Cerebellar nuclear complex (tissue), 1 donor: ENCODE data around the gene GRIK2.

Source experiments
- DNase-seq, 2 experiments: peaks; one replicate each; lab custom pipeline; 2025; lab: John Stamatoyannopoulos, UW

GRIK2 gene

DNA sequence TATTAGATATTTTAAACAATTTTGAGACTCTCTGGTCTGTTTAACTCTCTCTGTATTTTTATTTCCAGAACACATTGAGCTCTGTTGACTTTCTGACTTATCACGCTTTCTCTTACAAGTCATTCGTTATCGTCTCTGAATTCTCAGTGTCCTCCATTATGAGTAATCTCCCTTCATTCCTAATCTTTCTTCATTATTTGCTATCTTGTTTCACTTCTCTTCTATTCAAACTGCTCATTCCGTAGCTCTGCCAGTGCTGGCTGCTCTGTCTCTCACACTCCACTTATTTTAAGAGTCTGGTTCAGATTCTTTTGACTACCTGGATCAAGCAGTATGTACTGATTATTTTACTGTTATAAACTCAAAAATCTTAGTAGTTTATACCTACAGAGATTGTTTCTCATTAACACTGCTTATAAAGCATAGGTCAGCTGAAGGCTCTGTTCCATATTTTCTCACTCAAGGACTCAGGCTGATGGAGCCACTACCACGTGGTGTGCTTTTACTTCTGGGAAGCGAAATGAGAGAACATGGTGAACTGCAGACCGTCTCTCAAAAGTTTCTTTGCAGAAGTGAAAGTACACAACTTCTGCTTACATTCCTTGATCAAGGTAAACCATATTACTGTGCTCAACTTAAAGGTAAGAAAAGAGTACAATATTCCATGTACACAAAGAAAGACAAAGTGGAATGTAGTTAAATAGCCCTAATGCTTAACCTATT lies 485.2 kb downstream of the GRIK2 start:
- DNase-seq: no peak

- DNase-seq: no peak
Measured at GRCh38 chr6:101879782-101880181, 486.3 kb downstream of the GRIK2 start.

- DNase-seq: no peak
Measured at GRCh38 chr6:101883505-101883904, 490.0 kb downstream of the GRIK2 start.

DNA sequence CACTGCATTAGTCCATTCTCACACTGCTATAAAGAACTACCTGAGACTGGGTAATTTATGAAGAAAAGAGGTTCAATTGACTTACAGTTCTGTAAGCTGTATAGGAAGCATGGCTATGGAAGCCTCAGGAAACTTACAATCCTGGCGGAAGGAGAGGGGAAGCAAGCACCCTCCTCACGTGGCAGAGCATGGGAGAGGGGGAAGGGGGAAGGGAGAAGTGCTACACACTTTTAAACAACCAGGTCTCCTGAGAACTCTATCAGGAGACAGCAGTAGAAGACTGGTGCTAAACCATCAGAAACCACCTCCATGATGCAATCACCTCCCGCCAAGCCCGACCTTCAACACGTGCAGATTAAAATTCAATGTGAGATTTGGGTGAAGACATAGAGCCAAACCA lies 494.0 kb downstream of the GRIK2 start:
- DNase-seq: no peak

DNA sequence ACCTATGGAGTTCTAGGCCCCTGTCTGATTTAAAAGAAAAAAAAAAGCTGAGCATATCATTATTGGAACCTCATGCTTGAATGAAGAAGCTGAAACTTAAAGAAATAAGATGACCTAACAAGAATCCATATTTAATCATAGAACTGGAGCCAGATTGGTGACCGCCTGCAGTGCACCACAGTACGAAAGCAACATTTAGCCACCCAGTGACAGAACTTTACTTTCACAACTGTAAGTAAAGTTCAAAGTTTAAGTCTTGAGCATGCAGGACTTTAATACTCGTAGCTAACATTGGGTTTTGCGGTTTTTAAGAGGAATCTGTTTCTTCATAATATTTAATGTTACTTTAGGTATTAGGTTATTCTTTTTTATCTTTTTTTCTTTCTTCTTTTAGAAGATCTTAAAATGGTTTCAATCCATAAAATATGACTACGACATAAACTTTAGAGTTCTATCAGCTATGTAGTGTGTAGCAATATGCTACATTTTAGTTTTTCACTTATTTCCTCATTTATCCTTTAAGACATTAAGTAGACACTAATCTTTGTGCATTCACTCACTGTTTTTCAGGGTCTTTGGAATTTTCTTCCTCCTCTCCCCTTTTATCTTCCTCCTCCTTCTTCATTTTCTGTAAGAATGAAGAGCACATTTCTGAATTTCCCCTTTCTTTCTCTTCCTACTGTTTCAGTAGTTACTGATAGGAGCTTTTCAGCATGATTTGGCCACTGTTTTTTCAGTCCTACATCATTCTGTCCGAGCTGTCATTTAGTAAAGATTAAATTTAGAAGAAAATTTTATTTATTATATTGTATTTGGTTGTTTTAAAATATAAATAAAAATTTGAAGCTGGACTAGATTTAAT lies 514.1 kb downstream of the GRIK2 start:
- no peak for DNase-seq

DNA sequence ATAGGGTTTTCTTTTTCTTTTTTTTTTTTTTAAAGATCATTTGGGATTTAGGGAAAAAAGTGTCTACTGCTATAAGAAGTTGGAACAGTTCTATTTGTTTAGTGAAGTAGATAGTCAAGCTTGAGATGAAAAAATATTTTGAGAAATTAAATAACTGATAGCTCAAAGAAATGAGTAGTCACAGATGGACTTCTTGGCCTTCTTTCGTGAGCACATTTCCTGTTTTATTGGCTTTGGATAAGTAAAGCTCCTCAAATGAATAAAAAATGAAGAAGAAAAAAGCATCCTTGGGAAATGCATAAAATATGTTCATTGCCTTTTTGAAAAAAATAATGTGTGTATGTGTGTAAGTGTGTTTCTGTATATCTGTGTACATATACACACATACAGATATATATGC lies 515.9 kb downstream of the GRIK2 start:
- DNase-seq: no peak

- no peak for DNase-seq
Measured at GRCh38 chr6:101912311-101912710, 518.8 kb downstream of the GRIK2 start.

DNA sequence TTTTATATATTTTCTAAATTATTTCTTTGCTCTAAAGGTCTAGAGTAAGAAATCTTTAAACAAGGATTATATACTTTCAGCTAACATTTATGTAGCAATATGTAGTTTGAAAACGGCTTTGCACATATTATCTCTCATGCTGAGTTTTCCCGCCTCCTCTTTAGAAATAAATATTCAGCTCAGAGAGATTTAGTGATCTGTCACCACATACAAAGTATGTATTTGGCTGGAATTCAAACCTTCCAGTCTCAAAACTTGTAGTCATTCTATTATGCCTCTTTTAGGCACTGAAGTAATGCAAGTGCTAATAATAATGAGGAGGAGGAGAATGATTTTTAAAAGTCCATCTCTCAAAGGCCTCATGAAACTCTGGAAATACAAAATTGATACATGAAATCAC lies 525.0 kb downstream of the GRIK2 start:
- DNase-seq: no peak

- no peak for DNase-seq
Measured at GRCh38 chr6:101921829-101922450, 528.4 kb downstream of the GRIK2 start.

GRCh38 chr6:101926149-101926925 lies 532.8 kb downstream of the GRIK2 start:
- DNase-seq: no peak

GRCh38 chr6:101931766-101932165 lies 538.3 kb downstream of the GRIK2 start:
- no peak for DNase-seq

- no peak for DNase-seq
Measured at GRCh38 chr6:101932704-101933103, 539.2 kb downstream of the GRIK2 start.

- no peak for DNase-seq
Measured at GRCh38 chr6:101935732-101936131, 542.2 kb downstream of the GRIK2 start.

DNA sequence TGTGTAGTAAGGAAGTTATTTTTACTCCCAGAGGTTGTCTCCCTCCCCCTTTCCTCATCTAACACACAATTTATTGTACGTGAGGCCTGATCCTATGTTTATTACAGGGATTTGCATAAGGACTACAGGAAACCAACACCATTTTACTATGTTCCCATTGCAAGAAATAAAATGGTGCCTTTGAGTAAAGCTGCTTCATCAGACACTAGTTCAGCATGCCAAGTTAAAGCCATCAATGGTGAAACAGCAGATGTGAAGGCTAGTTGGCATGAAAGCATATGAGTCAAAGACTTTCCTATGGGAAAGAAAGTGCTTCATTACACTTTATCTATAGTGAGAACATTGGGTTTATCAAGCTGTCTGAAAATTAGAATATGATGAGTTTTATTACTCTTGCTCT lies 543.0 kb downstream of the GRIK2 start:
- DNase-seq: no peak

GRCh38 chr6:101937108-101937507 lies 543.6 kb downstream of the GRIK2 start:
- DNase-seq: no peak

DNA sequence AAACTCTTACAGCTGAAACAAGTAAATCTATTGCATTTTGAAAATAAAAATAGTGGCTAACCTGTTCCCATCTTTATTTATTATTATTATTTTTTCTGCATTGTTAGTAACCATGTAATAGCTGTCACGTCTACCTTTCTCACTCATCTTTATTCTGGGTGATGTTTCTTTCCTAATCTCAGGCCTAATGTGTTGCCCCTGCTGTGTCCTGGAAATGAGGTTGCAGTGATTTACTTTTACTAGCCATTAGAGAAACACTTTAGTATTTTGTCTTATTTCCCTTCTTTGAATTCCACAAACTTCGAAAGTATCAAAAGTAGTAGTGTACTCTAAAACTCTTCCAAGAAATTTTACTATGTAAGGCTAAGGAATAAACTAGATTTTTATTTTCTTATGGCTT lies 546.9 kb downstream of the GRIK2 start:
- no peak for DNase-seq

- no peak for DNase-seq
Measured at GRCh38 chr6:101956961-101957360, 563.5 kb downstream of the GRIK2 start.

GRCh38 chr6:101961357-101961756 lies 567.8 kb downstream of the GRIK2 start:
- DNase-seq: no peak

DNA sequence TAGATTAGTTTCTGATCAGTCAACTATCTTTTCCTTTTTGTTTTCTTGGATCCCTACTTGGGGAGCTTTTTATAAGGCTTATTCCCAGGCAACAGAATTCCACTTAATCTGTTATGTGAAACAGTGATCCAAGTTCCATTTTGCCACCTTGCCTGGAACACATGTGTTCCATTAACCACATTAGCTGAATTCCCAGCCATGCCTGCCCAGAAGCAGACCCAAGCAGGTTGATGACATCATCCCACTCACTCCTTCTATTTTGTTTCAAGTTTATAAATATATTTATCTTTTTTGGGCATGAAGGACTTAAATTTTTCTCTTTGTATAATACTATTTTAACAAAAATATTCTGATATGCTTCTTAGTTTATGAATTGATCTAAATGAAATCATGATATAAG lies 587.4 kb downstream of the GRIK2 start:
- no peak for DNase-seq

- DNase-seq: no peak
Measured at GRCh38 chr6:101986476-101986875, 593.0 kb downstream of the GRIK2 start.

GRCh38 chr6:101992286-101992685 lies 598.8 kb downstream of the GRIK2 start:
- no peak for DNase-seq

DNA sequence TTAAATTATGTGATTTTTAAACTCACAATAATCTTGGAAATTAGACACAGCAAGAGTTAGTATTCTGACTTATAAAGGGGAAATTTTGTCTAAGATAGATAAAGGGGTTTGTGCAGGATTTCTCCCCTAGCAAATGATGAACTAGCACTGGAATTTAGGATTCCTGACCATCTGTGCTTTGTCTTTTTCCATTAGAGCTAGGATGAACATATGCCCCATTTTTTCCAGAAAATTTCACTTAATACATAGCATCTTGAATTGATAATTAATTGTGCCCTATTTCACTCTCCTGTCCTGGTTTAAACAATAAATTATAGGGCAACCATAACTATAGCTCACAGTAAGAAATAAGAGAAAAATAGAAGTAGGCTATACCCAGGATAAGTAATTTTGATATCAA lies 601.0 kb downstream of the GRIK2 start:
- DNase-seq: no peak
